Astrocyte of the cerebellum (primary cell): ENCODE results near the gene METTL26.

Source experiments
- DNase-seq: peaks from one replicate; pipeline ENCODE4 v3.0.0-alpha.2; 2011; ENCODE audit warnings: low read depth
- H3K4me3 ChIP-seq: 2 replicates; pipeline ENCODE4 v1.5.1; 2011; ENCODE audit warnings: mild to moderate bottlenecking, low read depth, low read length, moderate library complexity
- CTCF ChIP-seq: IDR thresholded peaks from 2 replicates; pipeline ENCODE4 v1.5.1; 2012; ENCODE audit warnings: low read length, low read depth, moderate library complexity, mild to moderate bottlenecking; ENCODE audit errors: missing control alignments
- in situ Hi-C: cut with HindIII; loops from 2 replicates; pipeline ENCODE4 v1.10.0; 2017; ENCODE audit warnings: low sequenced_read_pairs

METTL26 gene

GRCh38 chr16:669666-670065 is 33.6 kb upstream of the METTL26 start:
- H3K4me3 ChIP-seq = no peak overlapping the region
- in situ Hi-C loops = no loop called here
- DNase-seq = no peak
- TF ChIP-seq CTCF = no peak

- H3K4me3 ChIP-seq = peak overlapping the region; percentile 94
- TF ChIP-seq CTCF = no peak
- no peak for DNase-seq
- in situ Hi-C loops = no loop called here
Observed at GRCh38 chr16:668519-669171, 32.5 kb upstream of the METTL26 start.

- peak; percentile 65 for TF ChIP-seq CTCF
- in situ Hi-C loops = no loop called here
- H3K4me3 ChIP-seq = peak within 1 kb of the TSS; percentile 94
- peak; percentile 68 for DNase-seq
Observed at GRCh38 chr16:667780-668518, 31.8 kb upstream of the METTL26 start, which contains the start of gene RHOT2. TSS of gene RHOT2 (plus strand) at chr16:668132. CDS start at chr16:668200, 68 bp downstream.

- no peak overlapping the region for H3K4me3 ChIP-seq
- TF ChIP-seq CTCF = no peak
- DNase-seq = no peak
- in situ Hi-C loops = no loop called here
Observed at GRCh38 chr16:667113-667779, 31.1 kb upstream of the METTL26 start.

- TF ChIP-seq CTCF = no peak
- in situ Hi-C loops = no loop called here
- H3K4me3 ChIP-seq = no peak overlapping the region
- no peak for DNase-seq
Observed at GRCh38 chr16:666572-666971, 30.5 kb upstream of the METTL26 start.

- no peak for TF ChIP-seq CTCF
Observed at GRCh38 chr16:662597-662996, 26.5 kb upstream of the METTL26 start.

More at GRCh38 chr16:662597-662996, 26.5 kb upstream of the METTL26 start:
- H3K4me3 ChIP-seq = no peak overlapping the region
- DNase-seq = no peak
- in situ Hi-C loops = no loop called here
